ENCODE measurements around the gene STAB1. TPM values are rescaled to one million over a fixed set of nuclear protein-coding genes. Genes with fewer than 3 reads are reported as not detected.
A peak's percentile ranks its signal among the peaks of the same experiment; 100 is the strongest.

Gene STAB1
- total and polyA plus RNA-seq, 2 of the 13 experiments (the other 11 are each of a cell fraction or from before 2014, with no cell fraction given) = 0.09 to 0.34 TPM

DNA sequence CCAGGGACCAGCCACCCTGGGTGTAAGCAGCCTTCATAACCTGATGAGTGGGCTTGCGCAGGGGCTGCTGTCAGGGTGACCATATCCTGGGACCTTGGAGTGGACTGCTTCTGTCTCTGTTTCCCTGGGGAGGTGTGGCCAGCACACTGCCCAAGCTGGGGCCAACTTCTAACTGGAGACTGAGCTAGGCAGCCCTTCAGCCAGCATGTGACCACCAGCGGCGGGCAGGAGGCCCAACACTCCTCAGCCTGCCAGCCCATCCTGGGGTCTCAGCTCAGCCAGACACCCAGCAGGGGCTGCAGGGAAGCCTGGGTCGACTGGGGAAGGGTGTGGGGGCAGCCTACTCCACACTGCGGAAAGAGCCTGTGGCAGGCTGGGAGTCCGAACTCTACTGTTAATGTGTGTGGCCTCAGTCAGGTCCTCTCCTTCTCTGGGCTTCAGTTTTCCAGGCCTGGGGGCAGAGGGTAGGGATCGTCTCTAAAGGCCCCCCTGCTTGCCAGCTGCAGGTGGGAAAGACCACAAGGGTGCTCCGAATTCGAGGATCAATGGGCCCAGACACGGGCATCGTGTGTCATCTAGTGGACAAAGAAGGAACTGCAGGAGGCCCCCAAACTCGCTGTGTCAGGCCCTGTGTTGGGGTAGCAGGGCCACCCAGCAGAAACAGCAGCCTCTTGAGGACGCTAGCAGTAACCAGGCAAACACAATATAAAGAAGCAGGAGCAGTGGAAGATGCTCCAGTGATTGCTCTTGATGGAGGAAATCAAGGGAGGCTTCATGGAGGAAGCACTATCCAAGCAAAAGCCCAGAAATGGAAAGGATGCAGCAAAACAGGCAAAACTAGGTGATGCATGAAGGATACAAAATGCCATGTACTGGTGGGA lies 48.3 kb upstream of the STAB1 start (continued):
- TF ChIP-seq ZNF652 (CRISPR knock-in tag; IDR thresholded peaks at IDR 0.05; ENCODE audit: borderline replicate concordance, low read depth) (no peak), TBX2 (CRISPR knock-in tag; IDR thresholded peaks at IDR 0.05; ENCODE audit: borderline replicate concordance) (peak; percentile 1; the same call in 1 of the 2 replicates)

DNA sequence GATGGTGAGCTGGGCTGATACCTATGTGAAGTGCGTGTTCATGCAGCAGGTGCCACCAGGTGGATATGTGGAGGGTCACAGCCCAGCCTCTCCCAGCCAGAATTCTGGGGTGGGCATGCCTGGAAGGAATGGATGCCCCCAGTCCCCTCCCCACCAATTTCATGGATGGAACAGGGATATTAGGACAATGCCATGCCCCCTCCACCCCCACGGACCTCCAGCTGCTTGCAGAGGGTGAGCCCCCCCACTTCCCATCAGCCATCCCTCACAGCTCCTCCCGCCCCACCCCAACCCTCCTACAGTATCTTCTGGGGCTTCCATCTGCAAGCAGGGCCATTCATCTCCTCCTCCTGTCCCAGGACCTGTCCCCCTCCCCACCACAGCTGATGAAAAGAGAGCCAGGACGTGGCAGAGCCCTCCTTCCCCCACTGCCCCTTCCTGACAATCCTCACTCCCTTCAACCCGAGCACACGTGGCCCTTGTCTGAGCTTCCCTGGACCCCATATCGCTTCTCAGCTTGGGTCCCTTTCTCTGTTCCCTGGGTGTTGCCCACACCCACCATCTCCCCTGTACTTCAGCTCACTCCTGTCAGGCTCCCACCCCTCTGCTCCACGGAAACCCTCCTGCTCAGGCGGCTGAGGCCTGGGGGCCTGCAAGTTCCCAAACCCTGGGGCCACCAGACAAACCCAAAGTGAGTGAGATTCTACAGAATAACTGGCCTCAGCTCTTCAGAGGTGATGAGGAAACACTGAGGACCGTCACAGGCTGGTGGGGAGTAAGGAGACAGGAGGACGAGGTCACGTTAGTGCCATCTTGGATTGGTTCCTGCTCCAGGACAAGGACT lies 47.4 kb upstream of the STAB1 start:
- intact Hi-C loops (cut with micrococcal nuclease; ENCODE audit: unreplicated experiment) (loop anchor here (1.0 kb wide), 1 partner anchor 19 kb away; no protein-coding TSS in a partner anchor), in situ Hi-C loops (cut with HindIII; ENCODE audit: extremely low pct_ligation_motif_present, low pct_unique_long_range_greater_than_20kb) (no loop called here)
- no TSS peak for BruUV-seq (replicated peaks)
- H3K9ac ChIP-seq (ENCODE audit: insufficient read depth, low read depth, low read length) = no peak overlapping the region
- ChIA-PET CTCF (ENCODE audit: low intra/inter-chr PET ratio, low total read pairs) (interaction anchor here (0.6 to 4.6 kb wide), 3 partner anchors 19 to 31 kb away, joined by 3 to 83 read pairs (median 3); no protein-coding TSS in a partner anchor), POLR2A (interaction anchor here (1.0 kb wide), 2 partner anchors 36 to 140 kb away, joined by 3 read pairs; no protein-coding TSS in a partner anchor)
- H3K27me3 ChIP-seq (ENCODE audit: control insufficient read depth in 1 of 2, insufficient read depth in 2 of 2, low read length in 2 of 2) = no peaks in the 10 kb centered on the region
- peaks cover 98% of the 10 kb centered on the region for H3K4me1 ChIP-seq (ENCODE audit: insufficient read depth, low read length)
- DNase-seq (ENCODE audit: low spot score) (no peak), ATAC-seq (no peak), FAIRE-seq (no peak)
- no peaks in the 10 kb centered on the region for H3K79me2 ChIP-seq (ENCODE audit: insufficient read depth, low read length)
- TF ChIP-seq ZNF256 (CRISPR knock-in tag; conservative IDR thresholded peaks at IDR 0.05) = no peak
- no peak for TF ChIP-seq SRSF4 (IDR thresholded peaks at IDR 0.05; ENCODE audit: low read depth, low read length, poor library complexity, severe bottlenecking)
- no peak for TF ChIP-seq FOXK2 (IDR thresholded peaks at IDR 0.05)
- TF ChIP-seq, protein P1, sequence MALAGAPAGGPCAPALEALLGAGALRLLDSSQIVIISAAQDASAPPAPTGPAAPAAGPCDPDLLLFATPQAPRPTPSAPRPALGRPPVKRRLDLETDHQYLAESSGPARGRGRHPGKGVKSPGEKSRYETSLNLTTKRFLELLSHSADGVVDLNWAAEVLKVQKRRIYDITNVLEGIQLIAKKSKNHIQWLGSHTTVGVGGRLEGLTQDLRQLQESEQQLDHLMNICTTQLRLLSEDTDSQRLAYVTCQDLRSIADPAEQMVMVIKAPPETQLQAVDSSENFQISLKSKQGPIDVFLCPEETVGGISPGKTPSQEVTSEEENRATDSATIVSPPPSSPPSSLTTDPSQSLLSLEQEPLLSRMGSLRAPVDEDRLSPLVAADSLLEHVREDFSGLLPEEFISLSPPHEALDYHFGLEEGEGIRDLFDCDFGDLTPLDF (CRISPR knock-in tag; IDR thresholded peaks at IDR 0.05) = no peak
- TF ChIP-seq, protein P2, sequence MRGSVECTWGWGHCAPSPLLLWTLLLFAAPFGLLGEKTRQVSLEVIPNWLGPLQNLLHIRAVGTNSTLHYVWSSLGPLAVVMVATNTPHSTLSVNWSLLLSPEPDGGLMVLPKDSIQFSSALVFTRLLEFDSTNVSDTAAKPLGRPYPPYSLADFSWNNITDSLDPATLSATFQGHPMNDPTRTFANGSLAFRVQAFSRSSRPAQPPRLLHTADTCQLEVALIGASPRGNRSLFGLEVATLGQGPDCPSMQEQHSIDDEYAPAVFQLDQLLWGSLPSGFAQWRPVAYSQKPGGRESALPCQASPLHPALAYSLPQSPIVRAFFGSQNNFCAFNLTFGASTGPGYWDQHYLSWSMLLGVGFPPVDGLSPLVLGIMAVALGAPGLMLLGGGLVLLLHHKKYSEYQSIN (CRISPR knock-in tag; IDR thresholded peaks at IDR 0.05; ENCODE audit: borderline replicate concordance) = no peak
- TF ChIP-seq, protein P3, sequence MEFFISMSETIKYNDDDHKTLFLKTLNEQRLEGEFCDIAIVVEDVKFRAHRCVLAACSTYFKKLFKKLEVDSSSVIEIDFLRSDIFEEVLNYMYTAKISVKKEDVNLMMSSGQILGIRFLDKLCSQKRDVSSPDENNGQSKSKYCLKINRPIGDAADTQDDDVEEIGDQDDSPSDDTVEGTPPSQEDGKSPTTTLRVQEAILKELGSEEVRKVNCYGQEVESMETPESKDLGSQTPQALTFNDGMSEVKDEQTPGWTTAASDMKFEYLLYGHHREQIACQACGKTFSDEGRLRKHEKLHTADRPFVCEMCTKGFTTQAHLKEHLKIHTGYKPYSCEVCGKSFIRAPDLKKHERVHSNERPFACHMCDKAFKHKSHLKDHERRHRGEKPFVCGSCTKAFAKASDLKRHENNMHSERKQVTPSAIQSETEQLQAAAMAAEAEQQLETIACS (CRISPR knock-in tag; IDR thresholded peaks at IDR 0.05) = no peak
- TF ChIP-seq ZNF263 (CRISPR knock-in tag; IDR thresholded peaks at IDR 0.05) = peak; percentile 60; the same call in 1 of the 2 replicates
- TF ChIP-seq, protein P4, sequence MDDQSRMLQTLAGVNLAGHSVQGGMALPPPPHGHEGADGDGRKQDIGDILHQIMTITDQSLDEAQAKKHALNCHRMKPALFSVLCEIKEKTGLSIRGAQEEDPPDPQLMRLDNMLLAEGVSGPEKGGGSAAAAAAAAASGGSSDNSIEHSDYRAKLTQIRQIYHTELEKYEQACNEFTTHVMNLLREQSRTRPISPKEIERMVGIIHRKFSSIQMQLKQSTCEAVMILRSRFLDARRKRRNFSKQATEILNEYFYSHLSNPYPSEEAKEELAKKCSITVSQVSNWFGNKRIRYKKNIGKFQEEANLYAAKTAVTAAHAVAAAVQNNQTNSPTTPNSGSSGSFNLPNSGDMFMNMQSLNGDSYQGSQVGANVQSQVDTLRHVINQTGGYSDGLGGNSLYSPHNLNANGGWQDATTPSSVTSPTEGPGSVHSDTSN (CRISPR knock-in tag; IDR thresholded peaks at IDR 0.05; ENCODE audit: borderline replicate concordance) = no peak
- TF ChIP-seq FOXA1 (IDR thresholded peaks at IDR 0.05) = no peak
- no peak for TF ChIP-seq FOXA1 (CRISPR knock-in tag; IDR thresholded peaks at IDR 0.05)
- no peak overlapping the region for H3K4me3 ChIP-seq (replicated peaks in 1 of 3; ENCODE audit: insufficient read depth in 1 of 3, low read depth in 2 of 3, low read length in 3 of 3)
- H2AFZ ChIP-seq (ENCODE audit: low read length) = no peak overlapping the region
- no peaks in the 10 kb centered on the region for H4K20me1 ChIP-seq (ENCODE audit: insufficient read depth, low read length)
- no peaks in the 10 kb centered on the region for H3K9me3 ChIP-seq (ENCODE audit: low read length)
- WGBS (ENCODE audit: low lambda C conversion rate) = 25% methylated on average over 12 of the region's 12 CpGs
- H3K27ac ChIP-seq (ENCODE audit: extremely low read length, insufficient read depth, low read length) = no peak overlapping the region
- no peaks in the 10 kb centered on the region for H3K36me3 ChIP-seq (replicated peaks in 1 of 2; ENCODE audit: control insufficient read depth in 1 of 2, insufficient read depth in 2 of 2, low read length in 2 of 2)
- H3K4me2 ChIP-seq (ENCODE audit: low read depth, low read length) = peak overlapping the region; percentile 24; the same call in 1 of the 2 replicates

Data from HepG2 (cell line).